ENCODE measurements around the gene AK1. TPM values are rescaled to one million over a fixed set of nuclear protein-coding genes. Genes with fewer than 3 reads are reported as not detected.

AK1 gene
- total RNA-seq, 1 experiment from 2014 or later: 31.6 TPM

DNA sequence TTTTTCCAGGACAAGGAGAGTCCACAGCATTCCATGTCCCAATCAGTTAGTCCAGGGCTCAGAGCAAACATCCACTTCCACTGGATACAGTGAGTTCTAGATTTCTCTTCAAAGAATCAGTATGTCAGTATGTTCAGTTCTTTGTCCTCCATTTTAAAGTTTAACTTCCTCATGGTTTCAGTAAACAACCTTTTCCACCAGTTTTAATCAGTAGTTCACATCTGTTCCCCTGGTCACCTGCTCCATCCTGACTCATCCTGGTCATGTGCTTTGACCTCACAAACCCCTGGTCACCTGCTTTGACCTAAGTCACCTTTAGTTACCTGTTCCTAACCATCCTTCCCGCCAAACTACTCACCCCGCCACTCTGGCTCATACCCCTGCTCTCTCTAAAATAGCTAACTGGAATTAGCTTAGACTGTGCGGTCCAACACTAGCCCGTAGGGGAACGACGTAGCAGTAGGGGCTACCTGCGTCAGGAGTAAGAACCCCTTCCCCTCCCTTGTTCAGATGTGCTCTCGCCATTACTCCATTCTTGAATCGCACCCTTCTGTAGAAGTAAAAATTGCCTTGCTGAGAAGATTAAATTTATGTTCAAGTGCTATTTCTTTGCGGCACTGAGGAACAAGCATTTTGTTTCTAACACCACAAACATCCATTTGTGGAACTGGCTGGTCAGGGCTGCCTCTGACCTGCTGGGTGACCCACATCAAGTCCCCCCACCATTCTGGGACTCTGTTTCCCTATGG, 28.5 kb downstream of the AK1 start:
- Histone ChIP-seq H2BK120ac (ENCODE audit: low read depth, low read length, poor library complexity, severe bottlenecking) (no peak overlapping the region), H4K20me1 (ENCODE audit: control insufficient read depth, insufficient read depth, insufficient read length) (no peaks in the 10 kb centered on the region), H3K14ac (ENCODE audit: insufficient read depth, low read length) (no peak overlapping the region), H3K9ac (ENCODE audit: extremely low read depth, insufficient read length, low read length) (no peak overlapping the region), H3T11ph (ENCODE audit: low read length) (no peak overlapping the region), H3K27ac (ENCODE audit: insufficient read length, low read depth, low read length) (no peak overlapping the region), H2BK5ac (ENCODE audit: insufficient read length, low read length) (no peak overlapping the region), H2BK12ac (ENCODE audit: insufficient read length, low read depth, low read length) (no peak overlapping the region), H3K23me2 (ENCODE audit: insufficient read length, low read depth, low read length, poor library complexity, severe bottlenecking) (no peaks in the 10 kb centered on the region), H3K18ac (ENCODE audit: insufficient read length, low read depth, low read length) (no peak overlapping the region), H3K27me3 (ENCODE audit: insufficient read depth, low read length) (no peaks in the 10 kb centered on the region), H2AFZ (ENCODE audit: low read length) (no peak overlapping the region), H3K23ac (ENCODE audit: insufficient read length, low read depth, low read length) (no peak overlapping the region), H3K56ac (ENCODE audit: insufficient read length, low read depth, low read length) (no peak overlapping the region), H3K9me3 (ENCODE audit: control insufficient read depth, low read depth, low read length) (no peaks in the 10 kb centered on the region), H4K8ac (replicated peaks; ENCODE audit: insufficient read length, low read depth, low read length) (no peak overlapping the region), H2AK5ac (ENCODE audit: insufficient read length, low read length) (no peak overlapping the region), H4K91ac (ENCODE audit: insufficient read length, low read depth, low read length) (no peak overlapping the region), H3K4me1 (ENCODE audit: insufficient read depth, low read length) (no peaks in the 10 kb centered on the region), H3K79me1 (ENCODE audit: insufficient read depth, low read depth, low read length, poor library complexity, severe bottlenecking) (no peaks in the 10 kb centered on the region), H3K79me2 (ENCODE audit: insufficient read depth, low read length) (no peaks in the 10 kb centered on the region), H2BK20ac (ENCODE audit: low read depth, low read length, poor library complexity, severe bottlenecking) (no peak overlapping the region), H3K4ac (ENCODE audit: low read depth, low read length) (no peak overlapping the region), H2BK15ac (ENCODE audit: low read depth, low read length) (no peak overlapping the region), H3K4me2 (ENCODE audit: insufficient read depth, insufficient read length, low read length) (no peak overlapping the region), H4K5ac (ENCODE audit: insufficient read length, low read depth, low read length) (no peak overlapping the region)
- peaks cover 4 to 8% of the 10 kb centered on the region in 2 experiments; a peak in 3 of 4 replicates for H3K4me1 Mint-ChIP-seq
- DNase-seq: no peak
- H3K9me3 Mint-ChIP-seq: peaks cover 5 to 12% of the 10 kb centered on the region in 2 experiments; a peak in 3 of 5 replicates
- no peak overlapping the region; a peak in 2 of 7 replicates for H3K27ac Mint-ChIP-seq
- TF ChIP-seq CTCF (conservative IDR thresholded peaks at IDR 0.05): no peak
- H3K27me3 Mint-ChIP-seq (ENCODE audit: low read depth): peaks cover 2% of the 10 kb centered on the region
- H3K36me3 Mint-ChIP-seq (ENCODE audit: insufficient read depth in 1 of 3, low read depth in 3 of 3): peaks cover 0 to 8% (median 4%) of the 10 kb centered on the region in 3 experiments; a peak in 3 of 7 replicates
- no CpG with 5 or more reads among the region's 10 CpGs for WGBS (ENCODE audit: extremely low coverage, insufficient read length, low lambda C conversion rate)
- no peak overlapping the region for H3K4me3 Mint-ChIP-seq

Data from H9 (cell line).